ENCODE results near the gene BPIFA2.

DNA sequence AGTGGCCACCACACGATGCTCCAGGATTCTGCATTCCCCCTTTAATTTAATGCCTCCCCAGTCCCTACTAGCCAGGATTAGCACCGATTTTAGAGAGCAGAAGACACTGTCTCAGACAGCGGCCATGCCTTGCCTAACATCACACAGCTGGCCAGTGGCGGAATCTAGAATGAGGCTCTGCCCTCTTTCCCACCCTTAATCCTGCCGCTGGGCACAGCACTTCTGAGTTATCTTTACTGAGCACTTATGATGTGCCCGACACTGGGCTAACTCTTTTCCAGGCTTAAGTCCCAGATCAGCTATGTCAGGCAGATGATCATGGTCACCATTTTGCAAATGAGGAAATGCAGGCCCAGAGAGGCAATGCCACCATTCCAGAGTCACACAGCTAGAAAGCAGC lies 5.6 kb upstream of the BPIFA2 start:
- TF ChIP-seq, protein P1, sequence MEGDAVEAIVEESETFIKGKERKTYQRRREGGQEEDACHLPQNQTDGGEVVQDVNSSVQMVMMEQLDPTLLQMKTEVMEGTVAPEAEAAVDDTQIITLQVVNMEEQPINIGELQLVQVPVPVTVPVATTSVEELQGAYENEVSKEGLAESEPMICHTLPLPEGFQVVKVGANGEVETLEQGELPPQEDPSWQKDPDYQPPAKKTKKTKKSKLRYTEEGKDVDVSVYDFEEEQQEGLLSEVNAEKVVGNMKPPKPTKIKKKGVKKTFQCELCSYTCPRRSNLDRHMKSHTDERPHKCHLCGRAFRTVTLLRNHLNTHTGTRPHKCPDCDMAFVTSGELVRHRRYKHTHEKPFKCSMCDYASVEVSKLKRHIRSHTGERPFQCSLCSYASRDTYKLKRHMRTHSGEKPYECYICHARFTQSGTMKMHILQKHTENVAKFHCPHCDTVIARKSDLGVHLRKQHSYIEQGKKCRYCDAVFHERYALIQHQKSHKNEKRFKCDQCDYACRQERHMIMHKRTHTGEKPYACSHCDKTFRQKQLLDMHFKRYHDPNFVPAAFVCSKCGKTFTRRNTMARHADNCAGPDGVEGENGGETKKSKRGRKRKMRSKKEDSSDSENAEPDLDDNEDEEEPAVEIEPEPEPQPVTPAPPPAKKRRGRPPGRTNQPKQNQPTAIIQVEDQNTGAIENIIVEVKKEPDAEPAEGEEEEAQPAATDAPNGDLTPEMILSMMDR (IDR thresholded peaks at IDR 0.05 in 4 of 5, conservative IDR thresholded peaks at IDR 0.05 in 1 of 5), result no peak
- TF ChIP-seq POLR2A (IDR thresholded peaks at IDR 0.05), result no peak
